Hippocampal formation (tissue), 2 donors: ENCODE data around the gene LARP4B.

ENCODE experiments used
- DNase-seq, 2 donors: peaks; one replicate each; lab custom pipeline; 2025; lab: John Stamatoyannopoulos, UW

Gene LARP4B

DNA sequence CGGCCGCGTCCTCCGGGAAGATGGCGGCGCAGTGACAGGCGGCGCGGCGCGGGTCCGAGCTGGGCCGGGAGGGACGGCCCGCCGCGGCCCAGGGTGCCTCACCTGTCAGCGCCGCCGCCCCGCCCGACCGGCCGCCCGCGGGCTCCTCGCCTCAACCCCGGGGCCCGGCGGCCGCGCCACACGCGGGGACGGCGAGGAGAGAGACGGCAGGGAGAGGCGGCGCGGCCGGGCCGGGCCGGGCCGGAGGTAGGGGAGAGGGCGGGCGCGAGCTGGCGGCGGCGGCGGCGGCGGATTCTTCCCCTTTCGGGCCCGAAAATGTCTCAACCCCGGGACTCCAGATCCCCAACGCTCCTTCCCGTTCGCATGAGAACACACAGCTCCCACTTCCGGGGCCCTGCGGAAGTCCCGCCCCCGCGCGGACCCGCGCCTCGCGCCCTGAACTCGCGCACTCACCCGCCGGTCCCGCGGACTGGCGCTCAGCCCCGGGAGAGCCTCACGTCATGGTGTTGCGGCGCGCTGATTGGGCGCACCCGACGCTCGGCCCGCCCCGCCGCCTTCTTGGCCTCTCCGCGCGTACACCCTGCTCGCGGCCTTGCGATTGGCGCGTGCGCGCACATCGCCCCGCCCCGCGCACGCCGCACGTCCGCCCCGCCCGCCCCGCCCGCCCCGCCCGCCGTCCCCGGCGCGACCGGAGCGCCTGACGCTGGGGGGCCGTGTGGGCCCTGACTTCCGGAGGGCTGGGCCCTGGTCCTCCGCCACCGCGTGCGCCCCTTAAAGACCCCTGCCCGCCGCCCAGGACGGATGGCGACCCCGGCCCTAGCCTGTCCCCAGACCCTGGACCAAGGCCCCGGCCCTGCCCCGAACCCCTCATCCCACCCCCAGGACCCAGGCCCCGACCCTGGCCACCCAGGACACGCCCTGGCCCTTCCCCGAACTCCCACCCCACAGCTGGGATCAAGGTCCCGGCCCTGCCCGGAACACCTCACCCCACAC lies at the start of gene LARP4B:
LARP4B (minus strand) TSS at position 380 of the 993 bp plus-strand sequence. CDS start 45,984 bp downstream, outside the sequence.
- peak; percentile 94 to 96 for DNase-seq

GRCh38 chr10:980468-981093 lies 49.1 kb upstream of the LARP4B start:
- no peak for DNase-seq

GRCh38 chr10:978826-979421 lies 47.4 kb upstream of the LARP4B start:
- no peak for DNase-seq

DNA sequence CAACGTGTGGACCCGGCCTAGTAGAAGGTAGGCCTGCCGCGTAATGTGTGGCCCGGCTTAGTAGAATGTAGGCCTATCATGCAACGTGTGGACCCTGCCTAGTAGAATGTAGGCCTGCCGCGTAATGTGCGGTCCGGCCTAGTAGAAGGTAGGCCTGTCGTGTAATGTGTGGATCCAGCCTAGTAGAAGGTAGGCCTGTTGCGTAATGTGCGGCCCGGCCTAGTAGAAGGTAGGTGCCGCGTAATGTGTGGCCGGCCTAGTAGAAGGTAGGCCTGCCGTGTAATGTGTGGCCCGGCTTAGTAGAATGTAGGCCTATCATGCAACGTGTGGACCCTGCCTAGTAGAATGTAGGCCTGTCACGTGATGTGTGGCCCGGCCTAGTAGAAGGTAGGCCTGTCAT lies 44.8 kb upstream of the LARP4B start:
- DNase-seq: no peak

DNA sequence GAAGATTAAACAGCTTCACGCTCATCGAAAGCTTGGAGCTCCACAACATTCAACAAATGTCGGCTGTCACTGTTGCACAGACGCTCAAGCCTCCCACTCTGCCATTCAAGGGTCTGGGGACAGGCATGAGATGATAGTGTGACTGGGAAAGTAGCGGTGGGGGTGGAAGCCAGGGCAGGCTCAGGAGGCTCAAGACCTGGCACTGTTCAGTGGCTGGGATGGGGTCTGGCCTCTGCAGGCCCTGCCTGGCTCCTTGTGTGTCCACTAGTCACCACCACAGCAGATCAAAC lies 43.2 kb upstream of the LARP4B start:
- no peak for DNase-seq

DNA sequence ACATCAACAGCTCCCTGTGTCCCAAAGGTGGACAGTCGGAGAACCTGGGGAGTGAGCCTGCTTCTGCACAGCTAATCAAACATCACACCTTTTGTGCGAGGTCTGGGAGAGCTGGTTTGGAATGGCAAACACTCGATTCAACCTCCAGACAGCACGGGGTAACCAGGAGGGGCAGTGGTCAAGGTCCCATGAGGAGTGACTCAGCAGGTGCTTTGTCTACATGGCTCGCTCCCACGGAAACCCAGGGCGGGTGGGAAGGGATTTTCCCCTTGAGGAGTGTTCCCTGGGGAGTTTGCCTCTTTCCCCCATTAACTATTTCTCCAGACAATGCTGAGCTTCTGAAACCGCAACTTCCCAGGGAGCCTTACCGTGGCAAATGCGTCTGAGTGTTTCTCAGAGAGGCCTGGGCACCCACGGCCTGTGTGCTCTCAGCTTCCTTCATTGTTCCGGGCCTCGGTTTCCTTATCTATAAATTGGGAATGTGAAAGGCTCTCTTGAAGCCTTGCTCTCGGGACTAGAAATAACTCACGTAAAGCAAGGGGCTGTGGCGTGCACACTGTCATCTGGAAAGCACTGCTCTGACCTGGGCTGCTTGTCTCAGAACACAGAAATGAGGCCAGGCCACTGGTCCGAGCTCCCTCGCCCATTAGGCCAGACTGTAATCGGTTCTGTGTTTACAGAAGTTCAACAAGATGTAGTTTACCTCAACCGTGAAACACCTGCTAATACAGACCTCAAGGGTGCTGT lies 42.7 kb upstream of the LARP4B start:
- no peak for DNase-seq

- no peak for DNase-seq
Measured at GRCh38 chr10:972763-973162, 41.3 kb upstream of the LARP4B start.

DNA sequence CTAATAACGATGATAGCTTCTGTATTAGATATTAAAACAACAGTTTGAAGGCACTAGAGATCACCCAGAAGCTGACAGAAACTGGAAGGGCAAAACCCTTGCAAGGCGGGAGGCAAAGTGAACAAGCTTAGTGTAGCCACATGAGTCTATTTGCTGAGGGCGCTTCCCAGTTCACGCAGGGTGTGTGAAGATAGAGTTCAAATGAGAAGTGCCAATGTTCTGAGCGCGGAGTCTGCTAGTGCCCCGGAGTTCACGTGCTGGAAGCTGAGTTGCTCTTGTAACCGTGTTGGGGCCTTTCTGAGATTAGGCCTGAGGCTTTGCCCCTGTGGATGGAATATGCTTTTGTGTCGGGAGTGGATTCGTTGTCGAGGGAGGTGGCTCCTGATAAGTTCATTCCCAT lies 40.1 kb upstream of the LARP4B start:
- no peak for DNase-seq

- no peak for DNase-seq
Measured at GRCh38 chr10:971150-971542, 39.6 kb upstream of the LARP4B start.

DNA sequence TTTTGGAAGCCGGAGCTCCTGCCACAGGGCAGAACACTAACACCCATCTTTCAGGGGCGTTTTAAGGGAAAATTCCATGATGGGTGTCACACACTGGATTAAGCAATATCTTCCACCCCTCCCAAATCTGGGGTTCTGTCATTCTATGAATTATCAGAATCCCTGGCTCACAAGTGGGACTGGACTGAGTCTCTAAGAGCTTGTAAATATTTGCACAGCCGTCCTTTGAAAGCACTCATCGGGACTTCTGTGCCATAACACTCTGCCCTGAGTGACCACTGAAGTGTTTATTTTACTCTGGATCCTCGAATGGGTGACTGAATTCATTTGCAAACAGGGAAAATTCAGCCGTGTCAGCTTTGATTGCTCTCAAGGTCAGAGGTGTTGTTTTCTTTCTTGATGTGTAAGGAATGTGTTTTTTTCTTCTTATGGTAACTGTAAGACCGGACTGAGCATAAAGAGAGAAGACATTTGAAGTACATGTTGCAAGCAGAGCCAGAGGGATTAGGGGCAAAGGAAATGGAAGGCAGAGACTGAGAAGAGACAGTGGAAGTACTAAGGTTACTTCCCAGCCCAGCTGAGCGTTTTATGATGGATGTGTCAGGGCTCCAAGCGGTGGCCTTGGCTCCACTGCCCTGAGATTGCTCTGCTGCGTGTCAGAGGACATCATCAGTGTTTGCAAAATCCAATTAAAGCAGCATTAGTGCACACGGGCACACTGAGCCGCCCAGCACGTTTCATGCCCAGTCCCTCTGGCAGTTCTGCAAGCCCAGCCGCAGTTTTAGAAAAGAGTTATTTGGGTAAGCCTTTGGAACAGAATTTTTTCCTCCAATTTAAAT lies 39.0 kb upstream of the LARP4B start:
- DNase-seq: no peak

DNA sequence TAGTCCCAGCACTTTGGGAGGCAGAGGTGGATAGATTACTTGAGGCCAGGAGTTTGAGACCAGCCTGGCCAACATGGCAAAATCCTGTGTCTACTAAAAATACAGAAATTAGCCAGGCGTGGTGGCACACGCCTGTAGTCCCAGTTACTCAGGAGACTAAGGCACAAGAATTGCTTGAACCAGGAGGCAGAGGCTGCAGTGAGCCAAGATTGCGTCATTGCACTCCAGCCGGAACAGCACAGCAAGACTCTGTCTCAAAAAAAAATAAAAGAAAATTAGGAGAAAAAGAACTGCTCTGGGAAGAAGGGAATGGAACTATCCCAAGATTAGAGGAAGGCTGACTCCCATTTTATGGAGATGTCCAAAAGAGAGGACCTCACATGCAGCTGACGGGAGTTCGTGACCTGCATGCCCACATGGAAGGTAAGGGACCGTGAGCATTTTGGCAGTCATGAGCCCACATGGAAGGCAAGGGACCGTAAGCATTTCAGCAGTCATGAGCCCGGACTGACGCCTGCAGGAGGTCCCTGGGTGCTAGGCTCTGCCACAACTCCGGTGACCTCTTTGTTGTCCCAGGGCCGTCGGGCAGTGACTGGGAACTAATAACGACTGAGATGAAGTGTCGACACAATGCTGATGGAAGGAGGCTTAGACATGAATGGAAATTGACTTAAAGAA lies 38.1 kb upstream of the LARP4B start:
- DNase-seq: no peak

DNA sequence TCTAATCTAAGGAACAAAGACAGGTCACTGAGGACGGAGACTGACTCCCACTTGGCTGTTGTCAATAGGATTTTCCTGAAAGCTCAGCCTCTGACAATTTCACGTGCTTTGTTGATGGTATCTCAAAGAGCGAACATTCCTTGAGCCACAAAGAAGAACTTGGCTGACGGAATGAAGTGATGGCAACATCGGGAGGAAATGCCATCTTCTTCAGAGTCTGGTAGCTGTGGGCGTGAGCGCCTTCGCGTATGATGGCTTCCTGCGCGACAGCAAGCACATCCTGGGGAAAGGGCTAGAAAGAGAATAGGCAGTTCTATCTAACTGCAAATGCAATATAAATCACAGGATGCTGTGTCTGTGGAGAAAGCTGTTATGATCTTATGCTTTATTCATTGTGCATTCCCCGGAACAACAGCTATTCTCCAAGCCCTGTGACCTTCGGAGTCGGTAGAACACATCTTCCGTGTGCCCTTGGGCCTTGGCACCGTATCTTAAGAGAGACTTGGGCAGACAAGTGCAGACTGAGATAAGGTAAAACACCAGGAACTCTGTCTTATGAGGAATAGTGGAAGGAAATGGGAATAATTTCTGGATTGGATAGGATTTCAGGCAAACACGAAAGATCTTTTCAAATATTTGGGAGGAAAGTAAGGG lies 37.2 kb upstream of the LARP4B start:
- DNase-seq: no peak

DNA sequence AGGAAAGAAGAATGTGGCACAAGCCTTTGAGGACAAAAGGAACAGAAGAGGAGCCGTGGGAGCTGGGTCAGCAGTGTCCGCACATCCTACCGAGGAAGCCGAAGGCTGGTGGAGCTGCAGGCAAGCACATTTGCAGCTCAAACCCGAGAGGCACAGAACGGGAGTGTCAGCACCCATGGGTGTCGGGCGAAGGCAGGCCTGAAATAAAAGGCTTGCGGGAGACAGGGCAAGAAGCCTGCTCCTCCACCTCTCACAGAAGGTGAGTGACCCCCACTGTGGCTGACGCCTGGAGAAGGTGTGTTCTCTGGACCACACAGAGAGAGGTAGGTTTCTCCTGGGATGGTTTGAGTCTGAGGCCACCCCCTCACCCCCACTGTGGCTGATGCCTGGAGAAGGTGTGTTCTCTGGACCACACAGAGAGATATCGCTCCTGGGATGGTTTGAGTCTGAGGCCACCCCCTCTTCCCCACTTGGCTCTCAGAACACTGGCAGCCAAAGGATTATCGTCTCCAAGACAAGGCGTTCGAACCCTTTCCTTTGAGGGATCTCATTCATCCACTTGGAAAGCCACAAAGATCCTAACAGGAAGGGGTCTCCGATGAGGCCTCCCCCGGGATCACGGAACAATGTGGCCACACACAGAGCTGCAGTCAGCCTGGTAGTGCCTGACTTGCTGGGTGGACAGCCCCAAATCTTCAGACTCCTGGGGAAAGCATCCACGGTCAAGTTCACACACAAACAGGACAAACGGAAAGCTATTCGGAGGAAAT lies 35.1 kb upstream of the LARP4B start:
- DNase-seq: no peak

GRCh38 chr10:964988-965417 lies 33.5 kb upstream of the LARP4B start:
- DNase-seq: no peak

- no peak for DNase-seq
Measured at GRCh38 chr10:964321-964987, 32.9 kb upstream of the LARP4B start.

DNA sequence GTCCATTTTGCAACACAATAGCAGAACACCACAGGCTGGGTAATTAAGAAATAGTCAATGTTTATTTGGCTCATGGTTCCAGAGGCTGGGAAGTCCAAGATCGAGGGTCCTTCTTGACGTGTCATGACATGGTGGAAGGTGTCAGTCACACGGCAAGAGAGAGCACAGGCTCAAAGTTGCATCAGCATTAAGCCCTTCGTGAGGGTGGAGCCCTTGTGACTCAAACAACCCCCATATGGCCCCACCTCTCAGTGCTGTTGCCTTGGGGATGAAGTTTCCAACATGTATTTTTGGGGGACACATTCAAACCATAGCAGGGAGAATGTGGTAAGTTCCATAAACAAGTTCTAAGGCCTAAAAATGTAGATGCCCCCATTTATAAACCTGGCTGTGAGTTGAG lies 32.1 kb upstream of the LARP4B start:
- no peak for DNase-seq

GRCh38 chr10:963186-963585 lies 31.7 kb upstream of the LARP4B start:
- DNase-seq: no peak

DNA sequence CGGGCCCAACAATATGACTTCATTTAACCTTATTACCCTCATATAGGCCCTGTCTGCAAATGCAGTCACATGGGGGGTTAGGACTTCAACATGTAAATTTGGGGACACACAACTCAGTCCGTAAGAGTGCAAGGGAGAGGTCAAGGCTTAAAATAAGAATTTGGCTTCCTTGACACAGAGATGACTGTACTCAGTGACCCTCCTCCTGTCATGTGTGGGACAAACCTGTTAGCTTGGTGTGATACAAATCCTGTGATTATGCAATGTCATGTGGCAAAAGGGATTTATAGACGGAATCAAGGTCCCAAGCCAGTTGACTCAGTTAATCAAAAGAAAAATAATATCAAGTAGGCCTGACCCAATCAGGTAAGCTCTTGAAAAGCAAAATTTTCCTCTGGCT lies 30.8 kb upstream of the LARP4B start:
- DNase-seq: no peak

GRCh38 chr10:958856-959255 lies 27.4 kb upstream of the LARP4B start:
- no peak for DNase-seq
